ENCODE data around the gene ADAMTS5.

Gene ADAMTS5

GRCh38 chr21:26956813-26957212 is 10.1 kb downstream of the ADAMTS5 start:
- no peak overlapping the region for H3K4me2 ChIP-seq (ENCODE audit: insufficient read depth, low read length, poor library complexity, severe bottlenecking)
- H3K9ac ChIP-seq (ENCODE audit: low read depth, low read length, poor library complexity), result no peak overlapping the region
- no peak overlapping the region for H3K18ac ChIP-seq (ENCODE audit: low read length)
- H2BK15ac ChIP-seq (ENCODE audit: low read length), result no peak overlapping the region
- no peaks in the 10 kb centered on the region for H3K9me3 ChIP-seq (replicated peaks in 1 of 2; ENCODE audit: control insufficient read depth in 2 of 2, insufficient read depth in 1 of 2, low read depth in 1 of 2, low read length in 2 of 2)
- H3K4me1 ChIP-seq (ENCODE audit: control insufficient read depth in 2 of 2, insufficient read depth in 1 of 2, low read depth in 1 of 2, low read length in 2 of 2), result peaks cover 0 to 3% of the 10 kb centered on the region in 2 donors
- H3K79me1 ChIP-seq (ENCODE audit: low read depth, low read length), result no peaks in the 10 kb centered on the region
- no peak overlapping the region for H2BK120ac ChIP-seq (ENCODE audit: low read depth, low read length)
- no peak overlapping the region for H3K14ac ChIP-seq (ENCODE audit: low read length)
- no peak overlapping the region for H2BK12ac ChIP-seq (ENCODE audit: low read length)
- H3K4me3 ChIP-seq (ENCODE audit: low read length in 2 of 2), result no peak overlapping the region
- no peaks in the 10 kb centered on the region for H3K36me3 ChIP-seq (replicated peaks in 1 of 2; ENCODE audit: control insufficient read depth in 2 of 2, insufficient read depth in 2 of 2, low read length in 2 of 2)
- no peak overlapping the region for H2AFZ ChIP-seq (ENCODE audit: low read length)
- H4K91ac ChIP-seq (ENCODE audit: low read depth, low read length, poor library complexity), result no peak overlapping the region
- no peak overlapping the region for H3K4ac ChIP-seq (ENCODE audit: low read length)
- peaks cover 0 to 24% (median 0%) of the 10 kb centered on the region in 3 experiments for H3K27me3 ChIP-seq (ENCODE audit: control insufficient read depth in 3 of 3, insufficient read depth in 3 of 3, low read depth in 1 of 3, low read length in 3 of 3)
- no CpG with 5 or more reads among the region's 3 CpGs for WGBS, 2 donors (ENCODE audit: extremely low coverage in 2 of 2, insufficient read length in 2 of 2, insufficient replicate concordance in 1 of 2)
- H2AK5ac ChIP-seq (ENCODE audit: low read depth, low read length), result no peak overlapping the region
- no peak for DNase-seq (ENCODE audit: low spot score)
- H3K23ac ChIP-seq (ENCODE audit: low read depth, low read length, poor library complexity), result no peak overlapping the region
- H3K27ac ChIP-seq (replicated peaks; ENCODE audit: low read length), result no peak overlapping the region
- no peak overlapping the region for H2BK5ac ChIP-seq (ENCODE audit: low read length)
- H4K8ac ChIP-seq (ENCODE audit: low read depth, low read length), result no peak overlapping the region

- H3K18ac ChIP-seq (ENCODE audit: low read length), result no peak overlapping the region
- no peak overlapping the region for H2AFZ ChIP-seq (ENCODE audit: low read length)
- H3K9me3 ChIP-seq (replicated peaks in 1 of 2; ENCODE audit: control insufficient read depth in 2 of 2, insufficient read depth in 1 of 2, low read depth in 1 of 2, low read length in 2 of 2), result no peaks in the 10 kb centered on the region
- H3K23ac ChIP-seq (ENCODE audit: low read depth, low read length, poor library complexity), result no peak overlapping the region
- no peak overlapping the region for H4K8ac ChIP-seq (ENCODE audit: low read depth, low read length)
- no peak overlapping the region for H3K4me3 ChIP-seq (ENCODE audit: low read length in 2 of 2)
- no peaks in the 10 kb centered on the region for H3K79me1 ChIP-seq (ENCODE audit: low read depth, low read length)
- H4K91ac ChIP-seq (ENCODE audit: low read depth, low read length, poor library complexity), result no peak overlapping the region
- no peak overlapping the region for H3K4ac ChIP-seq (ENCODE audit: low read length)
- DNase-seq (ENCODE audit: low spot score), result no peak
- H2AK5ac ChIP-seq (ENCODE audit: low read depth, low read length), result no peak overlapping the region
- no peak overlapping the region for H2BK120ac ChIP-seq (ENCODE audit: low read depth, low read length)
- H3K9ac ChIP-seq (ENCODE audit: low read depth, low read length, poor library complexity), result no peak overlapping the region
- no peak overlapping the region for H3K14ac ChIP-seq (ENCODE audit: low read length)
- no peak overlapping the region for H2BK12ac ChIP-seq (ENCODE audit: low read length)
- H3K4me2 ChIP-seq (ENCODE audit: insufficient read depth, low read length, poor library complexity, severe bottlenecking), result no peak overlapping the region
- H2BK5ac ChIP-seq (ENCODE audit: low read length), result no peak overlapping the region
- H3K36me3 ChIP-seq (replicated peaks in 1 of 2; ENCODE audit: control insufficient read depth in 2 of 2, insufficient read depth in 2 of 2, low read length in 2 of 2), result no peaks in the 10 kb centered on the region
- peaks cover 0 to 23% (median 0%) of the 10 kb centered on the region in 3 experiments for H3K27me3 ChIP-seq (ENCODE audit: control insufficient read depth in 3 of 3, insufficient read depth in 3 of 3, low read depth in 1 of 3, low read length in 3 of 3)
- no peak overlapping the region for H2BK15ac ChIP-seq (ENCODE audit: low read length)
- H3K4me1 ChIP-seq (ENCODE audit: control insufficient read depth in 2 of 2, insufficient read depth in 1 of 2, low read depth in 1 of 2, low read length in 2 of 2), result peaks cover 0 to 3% of the 10 kb centered on the region in 2 donors
- no peak overlapping the region for H3K27ac ChIP-seq (replicated peaks; ENCODE audit: low read length)
Observed at GRCh38 chr21:26956216-26956615, 10.7 kb downstream of the ADAMTS5 start.

- H3K18ac ChIP-seq (ENCODE audit: low read length), result no peak overlapping the region
- no peaks in the 10 kb centered on the region for H3K36me3 ChIP-seq (replicated peaks in 1 of 2; ENCODE audit: control insufficient read depth in 2 of 2, insufficient read depth in 2 of 2, low read length in 2 of 2)
- H3K4me1 ChIP-seq (ENCODE audit: control insufficient read depth in 2 of 2, insufficient read depth in 1 of 2, low read depth in 1 of 2, low read length in 2 of 2), result peaks cover 0 to 3% of the 10 kb centered on the region in 2 donors
- H3K79me1 ChIP-seq (ENCODE audit: low read depth, low read length), result no peaks in the 10 kb centered on the region
- no peaks in the 10 kb centered on the region for H3K9me3 ChIP-seq (replicated peaks in 1 of 2; ENCODE audit: control insufficient read depth in 2 of 2, insufficient read depth in 1 of 2, low read depth in 1 of 2, low read length in 2 of 2)
- peaks cover 0 to 18% (median 0%) of the 10 kb centered on the region in 3 experiments for H3K27me3 ChIP-seq (ENCODE audit: control insufficient read depth in 3 of 3, insufficient read depth in 3 of 3, low read depth in 1 of 3, low read length in 3 of 3)
- DNase-seq (ENCODE audit: low spot score), result no peak
- H3K4me3 ChIP-seq (ENCODE audit: low read length in 2 of 2), result no peak overlapping the region
- no peak overlapping the region for H3K4ac ChIP-seq (ENCODE audit: low read length)
- H3K23ac ChIP-seq (ENCODE audit: low read depth, low read length, poor library complexity), result no peak overlapping the region
- no peak overlapping the region for H4K8ac ChIP-seq (ENCODE audit: low read depth, low read length)
- H2BK15ac ChIP-seq (ENCODE audit: low read length), result no peak overlapping the region
- H2BK12ac ChIP-seq (ENCODE audit: low read length), result no peak overlapping the region
- no peak overlapping the region for H2AFZ ChIP-seq (ENCODE audit: low read length)
- no peak overlapping the region for H4K91ac ChIP-seq (ENCODE audit: low read depth, low read length, poor library complexity)
- WGBS, 2 donors (ENCODE audit: extremely low coverage in 2 of 2, insufficient read length in 2 of 2, insufficient replicate concordance in 1 of 2), result no CpG with 5 or more reads among the region's 9 CpGs
- no peak overlapping the region for H2BK120ac ChIP-seq (ENCODE audit: low read depth, low read length)
- H3K14ac ChIP-seq (ENCODE audit: low read length), result no peak overlapping the region
- no peak overlapping the region for H3K27ac ChIP-seq (replicated peaks; ENCODE audit: low read length)
- H3K4me2 ChIP-seq (ENCODE audit: insufficient read depth, low read length, poor library complexity, severe bottlenecking), result no peak overlapping the region
- H3K9ac ChIP-seq (ENCODE audit: low read depth, low read length, poor library complexity), result no peak overlapping the region
- no peak overlapping the region for H2BK5ac ChIP-seq (ENCODE audit: low read length)
- H2AK5ac ChIP-seq (ENCODE audit: low read depth, low read length), result no peak overlapping the region
Observed at GRCh38 chr21:26954662-26955121, 12.2 kb downstream of the ADAMTS5 start.

- no CpG with 5 or more reads among the region's 9 CpGs for WGBS, 2 donors (ENCODE audit: extremely low coverage in 2 of 2, insufficient read length in 2 of 2, insufficient replicate concordance in 1 of 2)
- H3K79me1 ChIP-seq (ENCODE audit: low read depth, low read length), result no peaks in the 10 kb centered on the region
- H2BK120ac ChIP-seq (ENCODE audit: low read depth, low read length), result no peak overlapping the region
- no peak overlapping the region for H2AK5ac ChIP-seq (ENCODE audit: low read depth, low read length)
- no peak overlapping the region for H3K9ac ChIP-seq (ENCODE audit: low read depth, low read length, poor library complexity)
- no peak overlapping the region for H4K91ac ChIP-seq (ENCODE audit: low read depth, low read length, poor library complexity)
- H2BK15ac ChIP-seq (ENCODE audit: low read length), result no peak overlapping the region
- H3K9me3 ChIP-seq (replicated peaks in 1 of 2; ENCODE audit: control insufficient read depth in 2 of 2, insufficient read depth in 1 of 2, low read depth in 1 of 2, low read length in 2 of 2), result no peaks in the 10 kb centered on the region
- H3K4ac ChIP-seq (ENCODE audit: low read length), result no peak overlapping the region
- no peak overlapping the region for H4K8ac ChIP-seq (ENCODE audit: low read depth, low read length)
- H3K36me3 ChIP-seq (replicated peaks in 1 of 2; ENCODE audit: control insufficient read depth in 2 of 2, insufficient read depth in 2 of 2, low read length in 2 of 2), result no peaks in the 10 kb centered on the region
- no peak overlapping the region for H3K14ac ChIP-seq (ENCODE audit: low read length)
- H3K4me3 ChIP-seq (ENCODE audit: low read length in 2 of 2), result no peak overlapping the region
- no peak overlapping the region for H3K4me2 ChIP-seq (ENCODE audit: insufficient read depth, low read length, poor library complexity, severe bottlenecking)
- H2BK12ac ChIP-seq (ENCODE audit: low read length), result no peak overlapping the region
- DNase-seq (ENCODE audit: low spot score), result no peak
- no peak overlapping the region for H2BK5ac ChIP-seq (ENCODE audit: low read length)
- H3K27me3 ChIP-seq (ENCODE audit: control insufficient read depth in 3 of 3, insufficient read depth in 3 of 3, low read depth in 1 of 3, low read length in 3 of 3), result peaks cover 0 to 7% (median 0%) of the 10 kb centered on the region in 3 experiments
- peaks cover 0 to 3% of the 10 kb centered on the region in 2 donors for H3K4me1 ChIP-seq (ENCODE audit: control insufficient read depth in 2 of 2, insufficient read depth in 1 of 2, low read depth in 1 of 2, low read length in 2 of 2)
- no peak overlapping the region for H3K27ac ChIP-seq (replicated peaks; ENCODE audit: low read length)
- H2AFZ ChIP-seq (ENCODE audit: low read length), result no peak overlapping the region
- H3K18ac ChIP-seq (ENCODE audit: low read length), result no peak overlapping the region
- H3K23ac ChIP-seq (ENCODE audit: low read depth, low read length, poor library complexity), result no peak overlapping the region
Observed at GRCh38 chr21:26952374-26953066, 14.4 kb downstream of the ADAMTS5 start.
